Spleen (tissue), 11 donors: ENCODE results near the gene HEXD. TPM values are rescaled to one million over a fixed set of nuclear protein-coding genes. Genes with fewer than 3 reads are reported as not detected.

Experiments
- DNase-seq: peaks from one replicate; pipeline ENCODE4 v3.0.0-alpha.2; 2020
- H3K27ac ChIP-seq, 8 donors: fragments of 200-600 bp; sonication (generic) in 7 of 8; 1 replicate in 4 of 8; 2 replicates in 4 of 8; pipeline versions ENCODE4 v1.5.0 to v1.8.0; 2016 to 2021; ENCODE audit warnings: inconsistent platforms in 4 of 8, mild to moderate bottlenecking in 4 of 8, moderate library complexity in 1 of 8
- H3K27me3 ChIP-seq, 7 donors: fragments of 200-600 bp; sonication (generic) in 6 of 7; replicated peaks in 1 of 7; 1 replicate in 4 of 7; 2 replicates in 3 of 7; pipeline versions ENCODE4 v1.5.0 to v1.8.0; 2016 to 2021; ENCODE audit warnings: inconsistent platforms in 3 of 7, mild to moderate bottlenecking in 1 of 7
- H3K36me3 ChIP-seq, 6 donors: fragments of 200-600 bp; sonication (generic) in 5 of 6; 1 replicate in 4 of 6; 2 replicates in 2 of 6; pipeline versions ENCODE4 v1.5.0 to v1.8.0; 2016 to 2021; ENCODE audit warnings: inconsistent platforms in 2 of 6
- H3K4me1 ChIP-seq, 6 donors: fragments of 200-600 bp; sonication (generic) in 5 of 6; 1 replicate in 3 of 6; 2 replicates in 3 of 6; pipeline versions ENCODE4 v1.5.0 to v1.8.0; 2016 to 2021; ENCODE audit warnings: inconsistent platforms in 3 of 6
- H3K4me3 ChIP-seq, 8 donors: fragments of 200-600 bp; sonication (generic) in 7 of 8; 1 replicate in 4 of 8; 2 replicates in 4 of 8; pipeline versions ENCODE4 v1.5.0 to v1.8.0; 2016 to 2021; ENCODE audit warnings: inconsistent platforms in 4 of 8, mild to moderate bottlenecking in 4 of 8, moderate library complexity in 2 of 8
- H3K9me3 ChIP-seq, 8 donors: fragments of 200-600 bp; sonication (generic) in 7 of 8; 1 replicate in 4 of 8; 2 replicates in 4 of 8; pipeline versions ENCODE4 v1.5.0 to v1.8.0; 2016 to 2021; ENCODE audit warnings: inconsistent platforms in 4 of 8
- POLR2A ChIP-seq, 3 donors: fragments of 450-650 bp; IDR thresholded peaks; one replicate each; pipeline ENCODE4 v1.5.1; 2017; ENCODE audit warnings: antibody characterized with exemption in 3 of 3, mild to moderate bottlenecking in 1 of 3
- POLR2AphosphoS5 ChIP-seq, 3 donors: sonication (generic); formaldehyde crosslinking; IDR thresholded peaks; one replicate each; pipeline ENCODE4 v1.5.1; 2017; ENCODE audit warnings: antibody characterized with exemption in 3 of 3
- WGBS, 5 donors: extraction: QIAGEN DNeasy Blood & Tissue Kit in 3 of 5; methylation state at CpG; one replicate each; pipeline versions ENCODE4 v1.1.5 to v1.1.7; 2013 to 2018; 5-methylcytosine and 5-hydroxymethylcytosine counted together
- intact Hi-C: fragments of 100-400 bp; cut with DNase I; formaldehyde crosslinking; loops from one replicate; pipeline ENCODE4 v1.15.0; 2023; ENCODE audit warnings: low total_unique reads
- polyA plus RNA-seq, 3 donors: library from polyadenylated mRNA; stranded (reverse); fragments of 200-250 nt; gene quantifications; one replicate each; pipeline ENCODE4 v1.2.1, GENCODE V29; 2013
- total RNA-seq, 7 donors: library from RNA; depleted of rRNA in 3 of 7; stranded (reverse); fragments of >200 nt in 3 of 7; fragmentation: NEBNext Ultra II Directional in 4 of 7; extraction: Animal tissue kit (Norgen Biotek cat#: 25700) in 4 of 7; gene quantifications; one replicate each; pipeline versions ENCODE4 v1.1.0 to v1.2.1, GENCODE V29; 2016 to 2021
- TF ChIP-seq, protein P1 (sequence below), 11 experiments: fragments of 200-600 bp in 7 of 11; fragments of 450-650 bp in 4 of 11; sonication (generic) in 4 of 11; IDR thresholded peaks in 8 of 11; conservative IDR thresholded peaks in 3 of 11; 1 replicate in 7 of 11; 2 replicates in 4 of 11; pipeline versions ENCODE4 v1.4.0 to v1.8.0; 2016 to 2021; ENCODE audit warnings: antibody characterized with exemption in 11 of 11, inconsistent platforms in 4 of 11, mild to moderate bottlenecking in 1 of 11
- donor health status: healthy with polysubstance abuse.
- donor health status: DM: no; HTN: no; CAD: no; lungs with moderate emphysema.
- donor health status: DM: no; HTN: no; CAD: no.
- donor health status: Bipolar disorder and iron deficiency.
- donor health status: healthy.
- donor health status: DM: no; HTN: no; CAD: no.
- donor health status: DM: yes; HTN: yes; CAD: no.

HEXD gene
- total and polyA plus RNA-seq, 10 donors: 62.3 to 272 (median 74.7) TPM

DNA sequence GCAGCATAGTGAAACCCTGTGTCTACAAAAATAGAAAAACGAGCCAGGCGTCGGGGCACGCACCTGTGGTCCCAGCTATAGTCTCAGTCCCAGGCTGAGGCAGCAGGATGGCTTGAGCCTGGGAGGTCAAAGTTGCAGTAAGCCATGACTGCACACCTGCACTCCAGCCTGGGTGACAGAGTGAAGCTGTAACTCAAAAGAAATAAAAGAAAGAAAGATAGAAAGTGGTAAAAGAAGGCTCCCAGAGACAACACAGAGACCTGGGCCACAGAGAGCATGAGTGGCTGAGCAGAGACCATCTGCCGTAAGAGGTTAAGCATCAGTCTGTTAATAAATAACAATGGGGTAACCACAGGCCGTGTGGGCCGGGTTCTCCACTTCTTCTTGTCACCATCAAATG is 15.3 kb upstream of the HEXD start:
- Histone ChIP-seq H3K27ac (no peak overlapping the region), H3K27me3 (no peaks in the 10 kb centered on the region), H3K4me1 (peaks cover 6 to 48% (median 28%) of the 10 kb centered on the region in 6 donors), H3K4me3 (no peak overlapping the region), H3K36me3 (peaks cover 0 to 72% (median 16%) of the 10 kb centered on the region in 6 donors), H3K9me3 (no peaks in the 10 kb centered on the region)
- intact Hi-C loops: no loop called here
- no peak for TF ChIP-seq POLR2A (IDR thresholded peaks at IDR 0.05)
- TF ChIP-seq, protein P1, sequence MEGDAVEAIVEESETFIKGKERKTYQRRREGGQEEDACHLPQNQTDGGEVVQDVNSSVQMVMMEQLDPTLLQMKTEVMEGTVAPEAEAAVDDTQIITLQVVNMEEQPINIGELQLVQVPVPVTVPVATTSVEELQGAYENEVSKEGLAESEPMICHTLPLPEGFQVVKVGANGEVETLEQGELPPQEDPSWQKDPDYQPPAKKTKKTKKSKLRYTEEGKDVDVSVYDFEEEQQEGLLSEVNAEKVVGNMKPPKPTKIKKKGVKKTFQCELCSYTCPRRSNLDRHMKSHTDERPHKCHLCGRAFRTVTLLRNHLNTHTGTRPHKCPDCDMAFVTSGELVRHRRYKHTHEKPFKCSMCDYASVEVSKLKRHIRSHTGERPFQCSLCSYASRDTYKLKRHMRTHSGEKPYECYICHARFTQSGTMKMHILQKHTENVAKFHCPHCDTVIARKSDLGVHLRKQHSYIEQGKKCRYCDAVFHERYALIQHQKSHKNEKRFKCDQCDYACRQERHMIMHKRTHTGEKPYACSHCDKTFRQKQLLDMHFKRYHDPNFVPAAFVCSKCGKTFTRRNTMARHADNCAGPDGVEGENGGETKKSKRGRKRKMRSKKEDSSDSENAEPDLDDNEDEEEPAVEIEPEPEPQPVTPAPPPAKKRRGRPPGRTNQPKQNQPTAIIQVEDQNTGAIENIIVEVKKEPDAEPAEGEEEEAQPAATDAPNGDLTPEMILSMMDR (IDR thresholded peaks at IDR 0.05 in 8 of 11, conservative IDR thresholded peaks at IDR 0.05 in 3 of 11): no peak
- no peak for TF ChIP-seq POLR2AphosphoS5 (IDR thresholded peaks at IDR 0.05)
- DNase-seq: no peak
- WGBS, 5 donors: 80 to 85% (median 83%) methylated on average over 7 of the region's 7 CpGs

DNA sequence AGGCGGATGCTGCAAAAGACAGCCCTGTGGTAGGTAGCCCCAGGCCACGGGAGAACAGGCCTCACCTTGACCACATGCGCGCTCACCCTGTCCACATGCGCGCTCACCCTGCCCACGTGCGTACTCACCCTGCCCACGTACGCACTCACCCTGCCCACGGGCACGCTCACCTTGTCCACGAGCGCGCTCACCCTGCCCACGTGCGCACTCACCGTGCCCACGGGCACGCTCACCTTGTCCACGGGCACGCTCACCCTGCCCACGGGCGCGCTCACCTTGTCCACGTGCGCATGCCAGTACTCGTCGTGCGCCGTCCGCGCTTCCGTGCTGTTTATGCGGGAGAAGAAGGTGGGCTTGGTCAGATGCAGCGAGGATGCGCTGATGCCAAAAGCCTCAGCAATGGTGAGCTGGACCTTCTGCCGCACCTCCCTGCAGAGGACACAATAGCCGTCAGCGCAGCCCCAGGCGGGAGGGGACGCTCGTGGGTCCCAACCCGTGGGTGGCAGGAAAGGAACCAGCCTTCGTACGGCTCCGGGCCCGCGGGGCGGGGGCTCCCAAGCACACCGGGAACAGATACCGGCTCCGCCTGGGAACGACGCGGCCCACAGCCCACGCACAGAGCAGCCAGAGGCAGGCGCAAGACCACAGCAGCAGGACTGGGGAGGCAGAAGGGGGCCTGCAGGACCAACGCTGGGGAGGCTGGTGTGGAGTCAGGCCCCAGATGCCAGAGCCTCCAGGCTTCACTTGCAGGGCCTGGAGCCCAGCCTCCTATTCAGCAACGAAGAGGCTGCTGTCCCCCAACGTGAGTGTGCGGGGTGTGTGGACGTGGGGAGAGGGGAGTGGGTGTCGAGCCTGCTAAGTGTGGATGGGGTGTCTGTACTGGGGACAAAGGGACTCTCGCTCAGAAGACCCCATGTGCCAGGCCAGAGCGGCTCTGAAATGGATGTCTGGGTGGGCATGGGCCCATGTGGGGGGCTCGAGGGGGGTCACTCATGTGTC is 14.2 kb upstream of the HEXD start:
- WGBS, 5 donors: 95 to 96% (median 95%) methylated on average over 52 to 67 of the region's 67 CpGs

DNA sequence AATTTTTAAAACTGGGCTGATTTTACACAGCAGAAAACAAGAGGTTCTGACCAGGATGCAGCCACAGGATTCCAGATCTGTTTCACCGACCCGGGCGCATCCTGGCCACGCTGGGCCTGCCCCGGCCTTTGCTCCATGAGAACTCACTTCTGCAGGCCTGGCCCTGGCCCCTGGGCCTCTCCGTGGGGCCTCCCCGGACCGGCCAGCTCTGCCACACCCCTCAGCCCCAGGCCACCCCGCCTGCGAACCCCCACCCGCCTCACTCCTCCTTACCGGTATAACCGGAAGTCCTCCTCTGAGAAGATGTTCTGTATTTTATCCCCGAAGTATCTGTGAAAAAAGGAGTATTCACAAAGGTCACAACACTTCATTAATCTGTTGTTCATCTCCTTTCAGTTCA is 13.1 kb upstream of the HEXD start:
- no peak overlapping the region for H3K27ac ChIP-seq
- H3K36me3 ChIP-seq: peaks cover 0 to 73% (median 26%) of the 10 kb centered on the region in 6 donors
- TF ChIP-seq POLR2AphosphoS5 (IDR thresholded peaks at IDR 0.05): no peak
- TF ChIP-seq, protein P1 (IDR thresholded peaks at IDR 0.05 in 8 of 11, conservative IDR thresholded peaks at IDR 0.05 in 3 of 11): no peak
- TF ChIP-seq POLR2A (IDR thresholded peaks at IDR 0.05): no peak
- no peak overlapping the region for H3K4me3 ChIP-seq
- H3K27me3 ChIP-seq: no peaks in the 10 kb centered on the region
- WGBS, 5 donors: 92 to 98% (median 95%) methylated on average over 14 of the region's 14 CpGs
- peaks cover 6 to 43% (median 22%) of the 10 kb centered on the region in 6 donors for H3K4me1 ChIP-seq
- no peak for DNase-seq
- intact Hi-C loops: no loop called here
- H3K9me3 ChIP-seq: no peaks in the 10 kb centered on the region

More for the DNA sequence above, 14.2 kb upstream of the HEXD start:
- intact Hi-C loops: no loop called here
- Histone ChIP-seq H3K9me3 (no peaks in the 10 kb centered on the region), H3K27me3 (no peaks in the 10 kb centered on the region), H3K36me3 (peaks cover 0 to 73% (median 23%) of the 10 kb centered on the region in 6 donors), H3K4me1 (peaks cover 6 to 54% (median 29%) of the 10 kb centered on the region in 6 donors), H3K4me3 (no peak overlapping the region), H3K27ac (no peak overlapping the region)
- DNase-seq: no peak
- TF ChIP-seq, protein P1 (IDR thresholded peaks at IDR 0.05 in 8 of 11, conservative IDR thresholded peaks at IDR 0.05 in 3 of 11): no peak
- TF ChIP-seq POLR2A (IDR thresholded peaks at IDR 0.05) (no peak), POLR2AphosphoS5 (IDR thresholded peaks at IDR 0.05) (no peak)

DNA sequence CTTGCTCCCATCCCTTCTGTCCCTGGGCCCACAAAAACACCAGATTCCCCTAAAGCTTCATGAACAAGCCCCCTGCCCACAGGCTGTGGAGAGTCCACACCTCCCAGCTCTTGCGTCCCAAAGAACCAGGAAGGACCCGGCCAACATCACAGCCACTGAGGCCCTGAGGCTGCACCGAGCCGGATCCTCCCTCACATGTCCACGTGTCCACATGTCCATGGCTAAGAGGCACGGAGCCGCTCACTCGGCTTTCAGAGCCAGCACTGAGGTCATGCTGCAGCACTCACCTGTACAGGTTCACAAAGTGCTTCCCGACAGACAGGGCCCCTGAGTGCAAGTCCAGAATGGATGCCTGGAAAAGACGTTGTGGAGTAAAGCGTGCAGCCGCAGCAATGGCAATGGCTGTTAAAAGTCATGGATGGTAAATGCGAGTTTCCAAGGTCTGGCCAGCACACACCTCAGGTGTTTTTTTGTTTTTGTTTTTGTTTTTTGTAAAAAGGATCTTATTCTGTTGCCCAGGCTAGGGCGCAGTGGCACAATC is 11.9 kb upstream of the HEXD start:
- Histone ChIP-seq H3K4me1 (peaks cover 2 to 31% (median 11%) of the 10 kb centered on the region in 6 donors), H3K9me3 (no peaks in the 10 kb centered on the region), H3K27me3 (no peaks in the 10 kb centered on the region), H3K27ac (no peak overlapping the region), H3K36me3 (peaks cover 0 to 81% (median 29%) of the 10 kb centered on the region in 6 donors), H3K4me3 (no peak overlapping the region)
- DNase-seq: no peak
- 94 to 98% (median 96%) methylated on average over 14 of the region's 14 CpGs for WGBS, 5 donors
- intact Hi-C loops: no loop called here
- TF ChIP-seq POLR2A (IDR thresholded peaks at IDR 0.05): no peak
